Central memory CD8-positive, alpha-beta T cell (primary cell): ENCODE results near the gene GRAP2.
"Not testable (repeated sequence)": the region's sequence is repeated elsewhere in the genome, so short reads cannot be mapped to it uniquely, and the experiment has no call there.

Experiments
- ATAC-seq: fragments of 150-1000 bp; cut with Tn5 transposase; replicated peaks from 2 replicates; pipeline ENCODE4 v1.10.0; 2022; ENCODE audit warnings: mild to moderate bottlenecking, moderate FRiP score, moderate number of reproducible peaks; ENCODE audit not compliant: poor library complexity, severe bottlenecking; ENCODE audit errors: extremely low read depth
- DNase-seq, 2 donors: peaks; one replicate each; pipeline ENCODE4 v3.0.0; 2021; ENCODE audit warnings: low spot score in 2 of 2
- H3K27ac Mint-ChIP-seq: one replicate; pipeline ENCODE4 v1.8.0; 2022; ENCODE audit warnings: low read depth, mild to moderate bottlenecking, moderate library complexity, mixed read lengths
- H3K27me3 Mint-ChIP-seq: one replicate; pipeline ENCODE4 v1.8.0; 2022; ENCODE audit warnings: mixed read lengths
- H3K36me3 Mint-ChIP-seq: one replicate; pipeline ENCODE4 v1.8.0; 2022; ENCODE audit warnings: mild to moderate bottlenecking, moderate library complexity, mixed read lengths; ENCODE audit not compliant: insufficient read depth
- H3K4me1 Mint-ChIP-seq: one replicate; pipeline ENCODE4 v1.8.0; 2022; ENCODE audit warnings: mixed read lengths
- H3K4me3 Mint-ChIP-seq: one replicate; pipeline ENCODE4 v1.8.0; 2022; ENCODE audit warnings: mild to moderate bottlenecking, moderate library complexity, mixed read lengths
- H3K9me3 Mint-ChIP-seq: one replicate; pipeline ENCODE4 v1.8.0; 2022; ENCODE audit warnings: mixed read lengths

Gene GRAP2

GRCh38 chr22:39900306-39901227, at the start of gene GRAP2:
Gene GRAP2, plus strand, starts transcription at chr22:39901084. Its CDS starts 46,023 bp downstream, at chr22:39947107.
- H3K4me3 Mint-ChIP-seq = peak within 1 kb of the TSS; percentile 92
- ATAC-seq = peak; percentile 97

GRCh38 chr22:39851606-39852315, 49.1 kb upstream of the GRAP2 start:
- no peak for DNase-seq
- no peaks in the 10 kb centered on the region for H3K9me3 Mint-ChIP-seq
- peaks cover 14% of the 10 kb centered on the region for H3K27me3 Mint-ChIP-seq
- no peak for ATAC-seq
- no peaks in the 10 kb centered on the region for H3K36me3 Mint-ChIP-seq
- no peak overlapping the region for H3K4me3 Mint-ChIP-seq
- H3K4me1 Mint-ChIP-seq = no peaks in the 10 kb centered on the region
- no peak overlapping the region for H3K27ac Mint-ChIP-seq

More at GRCh38 chr22:39900306-39901227, at the start of gene GRAP2:
- H3K27me3 Mint-ChIP-seq = no peaks in the 10 kb centered on the region
- peak; percentile 47 to 80 for DNase-seq
- H3K4me1 Mint-ChIP-seq = peaks cover 31% of the 10 kb centered on the region
- H3K36me3 Mint-ChIP-seq = peaks cover 19% of the 10 kb centered on the region
- H3K9me3 Mint-ChIP-seq = no peaks in the 10 kb centered on the region
- H3K27ac Mint-ChIP-seq = peak within 1 kb of the TSS; percentile 98

- Mint-ChIP-seq H3K9me3 (no peaks in the 10 kb centered on the region), H3K4me3 (no peak overlapping the region), H3K27ac (no peak overlapping the region), H3K27me3 (peaks cover 14% of the 10 kb centered on the region), H3K4me1 (no peaks in the 10 kb centered on the region), H3K36me3 (no peaks in the 10 kb centered on the region)
- ATAC-seq (no peak), DNase-seq (no peak)
These were observed 48.1 kb upstream of the GRAP2 start for GRCh38 chr22:39852799-39853198.

- ATAC-seq (no peak), DNase-seq (no peak)
- H3K9me3 Mint-ChIP-seq = no peaks in the 10 kb centered on the region
- no peak overlapping the region for H3K27ac Mint-ChIP-seq
- H3K27me3 Mint-ChIP-seq = peaks cover 3% of the 10 kb centered on the region
- no peaks in the 10 kb centered on the region for H3K36me3 Mint-ChIP-seq
- H3K4me3 Mint-ChIP-seq = no peak overlapping the region
- H3K4me1 Mint-ChIP-seq = peaks cover 12% of the 10 kb centered on the region
These were observed 44.3 kb upstream of the GRAP2 start for GRCh38 chr22:39856588-39856987.

GRCh38 chr22:39859903-39860588, 40.8 kb upstream of the GRAP2 start:
- Mint-ChIP-seq H3K36me3 (no peaks in the 10 kb centered on the region), H3K4me3 (no peak overlapping the region), H3K4me1 (peaks cover 12% of the 10 kb centered on the region), H3K9me3 (no peaks in the 10 kb centered on the region), H3K27me3 (no peaks in the 10 kb centered on the region), H3K27ac (no peak overlapping the region)
- no peak for DNase-seq
- ATAC-seq = no peak

- Mint-ChIP-seq H3K27me3 (no peaks in the 10 kb centered on the region), H3K4me1 (peaks cover 7% of the 10 kb centered on the region), H3K27ac (no peak overlapping the region), H3K9me3 (no peaks in the 10 kb centered on the region), H3K36me3 (no peaks in the 10 kb centered on the region), H3K4me3 (no peak overlapping the region)
- ATAC-seq (no peak), DNase-seq (no peak)
These were observed 32.1 kb upstream of the GRAP2 start for GRCh38 chr22:39868741-39869140.

GRCh38 chr22:39869797-39870196, 31.1 kb upstream of the GRAP2 start:
- H3K4me1 Mint-ChIP-seq, ATAC-seq, H3K27me3 Mint-ChIP-seq, H3K36me3 Mint-ChIP-seq, H3K27ac Mint-ChIP-seq, H3K4me3 Mint-ChIP-seq, DNase-seq, H3K9me3 Mint-ChIP-seq: not testable (repeated sequence)

- Mint-ChIP-seq H3K27me3 (no peaks in the 10 kb centered on the region), H3K4me1 (peaks cover 7% of the 10 kb centered on the region), H3K4me3 (no peak overlapping the region), H3K36me3 (no peaks in the 10 kb centered on the region), H3K9me3 (no peaks in the 10 kb centered on the region), H3K27ac (no peak overlapping the region)
- DNase-seq = no peak
- no peak for ATAC-seq
These were observed 29.7 kb upstream of the GRAP2 start for GRCh38 chr22:39871008-39871798.

GRCh38 chr22:39872548-39872947, 28.3 kb upstream of the GRAP2 start:
- no peak overlapping the region for H3K4me3 Mint-ChIP-seq
- H3K9me3 Mint-ChIP-seq = no peaks in the 10 kb centered on the region
- H3K36me3 Mint-ChIP-seq = no peaks in the 10 kb centered on the region
- no peak overlapping the region for H3K27ac Mint-ChIP-seq
- ATAC-seq (no peak), DNase-seq (no peak)
- no peaks in the 10 kb centered on the region for H3K27me3 Mint-ChIP-seq
- H3K4me1 Mint-ChIP-seq = peaks cover 7% of the 10 kb centered on the region

GRCh38 chr22:39873965-39874364, 26.9 kb upstream of the GRAP2 start:
- DNase-seq (no peak), ATAC-seq (no peak)
- Mint-ChIP-seq H3K27me3 (no peaks in the 10 kb centered on the region), H3K9me3 (no peaks in the 10 kb centered on the region), H3K36me3 (no peaks in the 10 kb centered on the region), H3K27ac (no peak overlapping the region), H3K4me1 (peaks cover under 1% of the 10 kb centered on the region), H3K4me3 (no peak overlapping the region)

- not testable (repeated sequence) for H3K36me3 Mint-ChIP-seq, H3K4me1 Mint-ChIP-seq, ATAC-seq, H3K27me3 Mint-ChIP-seq, H3K27ac Mint-ChIP-seq, H3K4me3 Mint-ChIP-seq, H3K9me3 Mint-ChIP-seq, DNase-seq
These were observed 25.6 kb upstream of the GRAP2 start for GRCh38 chr22:39875176-39875885.
